K562 (cell line): ENCODE measurements around the gene FBLIM1. TPM values are rescaled to one million over a fixed set of nuclear protein-coding genes. Genes with fewer than 3 reads are reported as not detected.

Source experiments
- CREB1 ChIP-seq, 2 experiments: sonication (generic) in 1 of 2; formaldehyde crosslinking in 1 of 2; IDR thresholded peaks; 2 replicates each; pipeline versions ENCODE4 v1.6.1 to v1.8.0; 2012 to 2022; ENCODE audit warnings: inconsistent platforms in 1 of 2, mild to moderate bottlenecking in 1 of 2, missing genetic modification reagents in 1 of 2, moderate library complexity in 1 of 2
- CTCFL ChIP-seq: IDR thresholded peaks from 2 replicates; pipeline ENCODE4 v1.6.1; 2011; ENCODE audit warnings: borderline replicate concordance, low read depth, mild to moderate bottlenecking, moderate library complexity, low read length; ENCODE audit not compliant: insufficient read depth, poor library complexity, severe bottlenecking
- ETS2 ChIP-seq: IDR thresholded peaks from 2 replicates; pipeline ENCODE4 v1.6.1; 2016; ENCODE audit warnings: borderline replicate concordance, missing genetic modification characterization, mild to moderate bottlenecking, moderate library complexity, missing compliant biosample characterization; ENCODE audit not compliant: poor library complexity, severe bottlenecking
- HDAC8 ChIP-seq: fragments of 450-650 bp; IDR thresholded peaks from 2 replicates; pipeline ENCODE4 v1.6.1; 2016; ENCODE audit warnings: mild to moderate bottlenecking, missing genetic modification characterization, moderate library complexity, missing compliant biosample characterization
- HLTF ChIP-seq: fragments of 450-650 bp; IDR thresholded peaks from 2 replicates; pipeline ENCODE4 v1.6.1; 2016
- KDM1A ChIP-seq, 2 experiments: fragments of 450-650 bp; IDR thresholded peaks; 2 replicates each; pipeline ENCODE4 v1.6.1; 2016; ENCODE audit warnings: mild to moderate bottlenecking in 2 of 2
- MAFF ChIP-seq: IDR thresholded peaks from 2 replicates; pipeline ENCODE4 v1.6.1; 2012; ENCODE audit warnings: low read length, improper control_type of control experiment
- PYGO2 ChIP-seq: fragments of 450-650 bp; IDR thresholded peaks from 2 replicates; pipeline ENCODE4 v1.6.1; 2016; ENCODE audit warnings: mild to moderate bottlenecking, missing genetic modification characterization, moderate library complexity, missing compliant biosample characterization
- RBFOX2 ChIP-seq: fragments of 200-400 bp; formaldehyde crosslinking; IDR thresholded peaks from 2 replicates; pipeline ENCODE4 v1.6.1; 2017; ENCODE audit warnings: low read depth, mild to moderate bottlenecking, low read length, moderate library complexity
- TAF1 ChIP-seq: IDR thresholded peaks from 2 replicates; pipeline ENCODE4 v1.6.1; 2011; ENCODE audit warnings: mild to moderate bottlenecking, low read length, moderate library complexity; ENCODE audit not compliant: insufficient read depth, control insufficient read depth, severe bottlenecking; ENCODE audit errors: extremely low read depth
- TAF9B ChIP-seq: fragments of 450-650 bp; IDR thresholded peaks from 2 replicates; pipeline ENCODE4 v1.6.1; 2018; ENCODE audit warnings: mild to moderate bottlenecking; ENCODE audit not compliant: partially characterized antibody
- ZNF212 ChIP-seq: fragments of 450-650 bp; formaldehyde crosslinking; IDR thresholded peaks from 2 replicates; pipeline ENCODE4 v1.4.0; 2020; ENCODE audit warnings: mild to moderate bottlenecking
- ZNF274 ChIP-seq: IDR thresholded peaks from 2 replicates; pipeline ENCODE4 v1.6.1; 2011; ENCODE audit warnings: low read depth, mild to moderate bottlenecking, low read length, moderate library complexity, borderline replicate concordance
- ZNF3 ChIP-seq: fragments of 250-450 bp; sonication (Bioruptor Pico); IDR thresholded peaks from 2 replicates; pipeline ENCODE4 v1.5.0; 2021; ENCODE audit warnings: mild to moderate bottlenecking, moderate library complexity
- ZNF395 ChIP-seq: fragments of 200-800 bp; sonication (Bioruptor generic); IDR thresholded peaks from 2 replicates; pipeline ENCODE4 v1.6.1; 2017; ENCODE audit warnings: missing genetic modification characterization, missing compliant biosample characterization
- ZNF436 ChIP-seq: fragments of 250-450, 450-650 bp; sonication (Bioruptor Pico); formaldehyde crosslinking; IDR thresholded peaks from 2 replicates; pipeline ENCODE4 v1.7.0; 2020; ENCODE audit warnings: mild to moderate bottlenecking
- ZNF740 ChIP-seq, 3 experiments: fragments of 200-800 bp in 1 of 3; sonication (Bioruptor generic) in 1 of 3; sonication (generic) in 1 of 3; formaldehyde crosslinking in 1 of 3; IDR thresholded peaks; 2 replicates each; pipeline versions ENCODE4 v1.6.1 to v1.8.0; 2016 to 2022; ENCODE audit warnings: mild to moderate bottlenecking in 2 of 3, missing compliant biosample characterization in 2 of 3, missing genetic modification characterization in 2 of 3, missing genetic modification reagents in 1 of 3
- polyA plus RNA-seq, 8 experiments: library from polyadenylated mRNA; depleted of rRNA in 4 of 8; stranded (reverse) in 5 of 8; unstranded in 3 of 8; fragments of >200 nt; fragmentation: Nextera tagmentation in 2 of 8; fragmentation: Illumina TruSeq in 1 of 8; extraction: Ambion mirVana in 2 of 8; extraction: Trizol in 1 of 8; gene quantifications; 2 replicates each; pipeline versions ENCODE4 v1.2.1 to v1.2.3, GENCODE V29; 2011 to 2014; ENCODE audit warnings: inconsistent platforms in 1 of 8, missing spikeins in 1 of 8
- total RNA-seq, 7 experiments: library from RNA; depleted of rRNA in 6 of 7; stranded (reverse); fragments of >200 nt in 6 of 7; fragmentation: Illumina TruSeq in 2 of 7; extraction: Trizol in 2 of 7; gene quantifications; 2 replicates each; pipeline versions ENCODE4 v1.2.1 to v1.2.3, GENCODE V29; 2011 to 2021; ENCODE audit warnings: low replicate concordance in 1 of 7
- TF ChIP-seq, protein P1 (sequence below): fragments of 250-450 bp; sonication (Bioruptor Pico); IDR thresholded peaks from 2 replicates; pipeline ENCODE4 v1.4.0; 2020; ENCODE audit warnings: mild to moderate bottlenecking, moderate library complexity

The FBLIM1 gene
- total and polyA plus RNA-seq, 9 of the 15 experiments (the other 6 are each of a cell fraction or from before 2014, with no cell fraction given), result 0.14 to 0.24 TPM; not detected in 7

- TF ChIP-seq, protein P1, sequence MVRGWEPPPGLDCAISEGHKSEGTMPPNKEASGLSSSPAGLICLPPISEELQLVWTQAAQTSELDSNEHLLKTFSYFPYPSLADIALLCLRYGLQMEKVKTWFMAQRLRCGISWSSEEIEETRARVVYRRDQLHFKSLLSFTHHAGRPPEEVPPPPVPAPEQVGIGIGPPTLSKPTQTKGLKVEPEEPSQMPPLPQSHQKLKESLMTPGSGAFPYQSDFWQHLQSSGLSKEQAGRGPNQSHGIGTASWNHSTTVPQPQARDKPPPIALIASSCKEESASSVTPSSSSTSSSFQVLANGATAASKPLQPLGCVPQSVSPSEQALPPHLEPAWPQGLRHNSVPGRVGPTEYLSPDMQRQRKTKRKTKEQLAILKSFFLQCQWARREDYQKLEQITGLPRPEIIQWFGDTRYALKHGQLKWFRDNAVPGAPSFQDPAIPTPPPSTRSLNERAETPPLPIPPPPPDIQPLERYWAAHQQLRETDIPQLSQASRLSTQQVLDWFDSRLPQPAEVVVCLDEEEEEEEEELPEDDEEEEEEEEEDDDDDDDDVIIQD, result no peak
- TF ChIP-seq ZNF212 (CRISPR knock-in tag) (no peak), CREB1 (IDR thresholded peaks at IDR 0.05) (no peak), CREB1 (CRISPR knock-in tag; IDR thresholded peaks at IDR 0.05) (no peak), ZNF436 (CRISPR knock-in tag) (0 out of 2 replicates have a peak, but pooled peaks have one; percentile 8), RBFOX2 (peak; percentile 78), ZNF3 (CRISPR knock-in tag) (no peak), HLTF (no peak), ZNF395 (peak; percentile 4; the same call in 1 of the 2 replicates), MAFF (no peak), KDM1A (IDR thresholded peaks at IDR 0.05) (no peak), TAF1 (no peak), ETS2 (peak; percentile 4), CTCFL (no peak), PYGO2 (tag) (peak; percentile 30; the same call in 1 of the 2 replicates), TAF9B (peak; percentile 11), ZNF274 (no peak), HDAC8 (no peak), ZNF740 (CRISPR knock-in tag; IDR thresholded peaks at IDR 0.05) (peak; percentile 22), ZNF740 (tag; IDR thresholded peaks at IDR 0.05) (no peak)
Observed at GRCh38 chr1:15835205-15835740, 76.7 kb downstream of the FBLIM1 start (continued).
